ENCODE results near the gene ILF2.

ILF2 gene

GRCh38 chr1:153627715-153628626 lies 42.8 kb downstream of the ILF2 start, which contains the start of gene S100A1:
TSS of gene S100A1 (plus strand) at chr1:153628434. CDS start at chr1:153630522, 2,088 bp downstream.
- DNase-seq (ENCODE audit: low read depth), result no peak

- no peak for DNase-seq (ENCODE audit: low read depth)
Observed at GRCh38 chr1:153626904-153627714, 43.7 kb downstream of the ILF2 start, which contains the start of gene S100A13. TSS of gene S100A13 (minus strand) at chr1:153627505. CDS start at chr1:153626472, 1,033 bp downstream.

- no peak for DNase-seq (ENCODE audit: low read depth)
Observed at GRCh38 chr1:153626477-153626903, 44.3 kb downstream of the ILF2 start.

GRCh38 chr1:153624965-153625611 lies 45.7 kb downstream of the ILF2 start:
- DNase-seq (ENCODE audit: low read depth), result no peak

- no peak for DNase-seq (ENCODE audit: low read depth)
Observed at GRCh38 chr1:153623101-153623500, 47.7 kb downstream of the ILF2 start.

- DNase-seq (ENCODE audit: low read depth), result no peak
Observed at GRCh38 chr1:153619171-153619570, 51.6 kb downstream of the ILF2 start.

- peak; percentile 56 for DNase-seq (ENCODE audit: low read depth)
Observed at GRCh38 chr1:153617663-153618062, 53.1 kb downstream of the ILF2 start.

- no peak for DNase-seq (ENCODE audit: low read depth)
Observed at GRCh38 chr1:153616917-153617311, 53.9 kb downstream of the ILF2 start.

GRCh38 chr1:153616144-153616916 lies 54.5 kb downstream of the ILF2 start, which contains the start of gene S100A14:
TSS of gene S100A14 (minus strand) at chr1:153616325. CDS start at chr1:153615858, 467 bp downstream.
- no peak for DNase-seq (ENCODE audit: low read depth)

- DNase-seq (ENCODE audit: low read depth), result no peak
Observed at GRCh38 chr1:153615406-153615805, 55.4 kb downstream of the ILF2 start.

GRCh38 chr1:153614906-153615305 lies 55.9 kb downstream of the ILF2 start:
- DNase-seq (ENCODE audit: low read depth), result no peak

GRCh38 chr1:153614189-153614900 lies 56.4 kb downstream of the ILF2 start:
- DNase-seq (ENCODE audit: low read depth), result no peak

GRCh38 chr1:153613406-153613805 lies 57.4 kb downstream of the ILF2 start:
- no peak for DNase-seq (ENCODE audit: low read depth)

- DNase-seq (ENCODE audit: low read depth), result no peak
Observed at GRCh38 chr1:153612755-153613331, 58.0 kb downstream of the ILF2 start, which contains the start of gene S100A16. TSS of gene S100A16 (minus strand) at chr1:153613137. CDS start at chr1:153608151, 4,986 bp downstream.

GRCh38 chr1:153612111-153612754 lies 58.6 kb downstream of the ILF2 start:
- no peak for DNase-seq (ENCODE audit: low read depth)

Data from activated T-helper 1 cell treated with Interleukin-2 at 50 U/mL for 16 hours (primary cell).